Mesenchymal stem cell (in vitro differentiated cells and primary cell): ENCODE data around the gene PSG5.
"Not testable (repeated sequence)": the region's sequence is repeated elsewhere in the genome, so short reads cannot be mapped to it uniquely, and the experiment has no call there.

ENCODE experiments used
- DNase-seq: peaks from one replicate; pipeline ENCODE4 v3.0.0-alpha.2; 2013
- H2AFZ ChIP-seq: one replicate; pipeline ENCODE4 v1.6.1; 2013; ENCODE audit warnings: low read depth, mild to moderate bottlenecking, control low read depth, inconsistent platforms, low read length, moderate library complexity
- H2AK5ac ChIP-seq: 2 replicates; pipeline ENCODE4 v1.6.1; 2013; ENCODE audit warnings: low read length, moderate library complexity, mild to moderate bottlenecking, inconsistent platforms; ENCODE audit not compliant: severe bottlenecking
- H2BK120ac ChIP-seq: one replicate; pipeline ENCODE4 v1.6.1; 2013; ENCODE audit warnings: low read depth, mild to moderate bottlenecking, inconsistent platforms, low read length, moderate library complexity
- H2BK12ac ChIP-seq, 2 experiments: one replicate each; pipeline ENCODE4 v1.6.1; 2013; ENCODE audit warnings: inconsistent platforms in 2 of 2, low read length in 2 of 2, mild to moderate bottlenecking in 2 of 2, moderate library complexity in 2 of 2, control low read depth in 1 of 2
- H2BK15ac ChIP-seq: one replicate; pipeline ENCODE4 v1.6.1; 2013; ENCODE audit warnings: mild to moderate bottlenecking, low read depth, inconsistent platforms; ENCODE audit not compliant: poor library complexity, severe bottlenecking
- H2BK5ac ChIP-seq: 2 replicates; pipeline ENCODE4 v1.6.1; 2013; ENCODE audit warnings: low read depth, mild to moderate bottlenecking, low read length, control low read depth, inconsistent platforms; ENCODE audit not compliant: poor library complexity, severe bottlenecking
- H3K14ac ChIP-seq, 2 experiments: one replicate each; pipeline ENCODE4 v1.6.1; 2013; ENCODE audit warnings: inconsistent platforms in 2 of 2, low read length in 2 of 2, control low read depth in 1 of 2, mild to moderate bottlenecking in 1 of 2, moderate library complexity in 1 of 2
- H3K18ac ChIP-seq, 2 experiments: one replicate each; pipeline ENCODE4 v1.6.1; 2013; ENCODE audit warnings: inconsistent platforms in 2 of 2, low read length in 2 of 2, control low read depth in 1 of 2, low read depth in 1 of 2, mild to moderate bottlenecking in 1 of 2
- H3K23ac ChIP-seq, 2 experiments: one replicate each; pipeline ENCODE4 v1.6.1; 2013; ENCODE audit warnings: inconsistent platforms in 2 of 2, low read length in 2 of 2, mild to moderate bottlenecking in 2 of 2, moderate library complexity in 2 of 2, control low read depth in 1 of 2
- H3K27ac ChIP-seq: 2 replicates; pipeline ENCODE4 v1.5.1; 2013; ENCODE audit warnings: mild to moderate bottlenecking, moderate library complexity, low read length, control low read depth, inconsistent platforms; ENCODE audit not compliant: poor library complexity, severe bottlenecking
- H3K27me3 ChIP-seq, 2 experiments: 2 replicates each; pipeline versions ENCODE4 v1.6.1 to v1.7.0; 2013; ENCODE audit warnings: low read length in 2 of 2, mild to moderate bottlenecking in 2 of 2, moderate library complexity in 2 of 2, control low read depth in 1 of 2, inconsistent platforms in 1 of 2; ENCODE audit not compliant: control insufficient read depth in 1 of 2, insufficient read depth in 1 of 2
- H3K36me3 ChIP-seq, 2 experiments: 2 replicates each; pipeline versions ENCODE4 v1.6.1 to v1.7.0; 2013; ENCODE audit warnings: low read length in 2 of 2, control low read depth in 1 of 2, inconsistent platforms in 1 of 2, low read depth in 1 of 2, mild to moderate bottlenecking in 1 of 2; ENCODE audit not compliant: insufficient read depth in 2 of 2, control insufficient read depth in 1 of 2
- H3K4ac ChIP-seq, 2 experiments: one replicate each; pipeline ENCODE4 v1.6.1; 2013; ENCODE audit warnings: inconsistent platforms in 2 of 2, low read length in 2 of 2, mild to moderate bottlenecking in 2 of 2, moderate library complexity in 2 of 2, control low read depth in 1 of 2, low read depth in 1 of 2
- H3K4me1 ChIP-seq: 2 replicates; pipeline ENCODE4 v1.6.1; 2013; ENCODE audit warnings: low read depth, low read length, control low read depth; ENCODE audit not compliant: control insufficient read depth, insufficient read depth
- H3K4me2 ChIP-seq: 2 replicates; pipeline ENCODE4 v1.6.1; 2013; ENCODE audit warnings: low read length, mild to moderate bottlenecking, inconsistent platforms; ENCODE audit not compliant: poor library complexity, severe bottlenecking
- H3K4me3 ChIP-seq, 2 experiments: 2 replicates each; pipeline versions ENCODE4 v1.5.1 to v1.7.0; 2013; ENCODE audit warnings: low read length in 2 of 2, mild to moderate bottlenecking in 2 of 2, control low read depth in 1 of 2, low read depth in 1 of 2; ENCODE audit not compliant: insufficient read depth in 1 of 2
- H3K79me1 ChIP-seq: replicated peaks from 2 replicates; pipeline ENCODE4 v1.6.1; 2013; ENCODE audit warnings: mild to moderate bottlenecking, control low read depth, low read length, inconsistent platforms; ENCODE audit not compliant: poor library complexity, severe bottlenecking
- H3K9ac ChIP-seq: 2 replicates; pipeline ENCODE4 v1.7.0; 2013; ENCODE audit warnings: mild to moderate bottlenecking, low read length, moderate library complexity
- H3K9me3 ChIP-seq: 2 replicates; pipeline ENCODE4 v1.7.0; 2013; ENCODE audit warnings: mild to moderate bottlenecking, low read length; ENCODE audit not compliant: control insufficient read depth
- H4K8ac ChIP-seq: one replicate; pipeline ENCODE4 v1.6.1; 2013; ENCODE audit warnings: inconsistent platforms, mild to moderate bottlenecking, low read length, moderate library complexity
- H4K91ac ChIP-seq: one replicate; pipeline ENCODE4 v1.6.1; 2013; ENCODE audit warnings: mild to moderate bottlenecking, low read length, inconsistent platforms
- WGBS: methylation state at CpG from one replicate; pipeline ENCODE4 v1.1.7; 2013; ENCODE audit warnings: mixed read lengths; 5-methylcytosine and 5-hydroxymethylcytosine counted together

PSG5 gene

DNA sequence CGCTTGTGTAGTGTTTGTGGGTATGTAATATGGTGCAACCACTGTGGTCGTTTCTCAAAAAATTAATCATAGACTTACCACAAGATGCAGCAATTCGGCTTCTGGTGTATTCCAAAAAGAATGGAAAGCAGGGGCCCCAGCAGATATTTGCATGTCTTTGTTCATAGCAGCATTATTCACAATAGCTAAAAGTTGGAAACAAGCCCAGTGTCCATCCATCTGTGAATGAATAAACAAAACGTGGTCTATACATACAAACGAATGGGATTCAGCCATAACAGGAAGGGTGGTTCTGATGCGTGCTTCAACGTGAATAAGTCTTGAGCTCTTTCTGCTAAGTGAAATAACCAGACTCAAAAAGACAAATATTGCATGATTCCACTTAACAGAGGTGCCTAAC is 36.5 kb downstream of the PSG5 start:
- not testable (repeated sequence) for H3K36me3 ChIP-seq, H2BK12ac ChIP-seq, H3K79me1 ChIP-seq, H2BK5ac ChIP-seq, H2AK5ac ChIP-seq, H3K4me3 ChIP-seq, H2AFZ ChIP-seq, H3K9ac ChIP-seq, H3K14ac ChIP-seq, H3K18ac ChIP-seq, H3K4me2 ChIP-seq, H3K4me1 ChIP-seq, H3K27ac ChIP-seq, H4K91ac ChIP-seq, H3K23ac ChIP-seq, H2BK15ac ChIP-seq, DNase-seq, H2BK120ac ChIP-seq, H3K4ac ChIP-seq, H3K9me3 ChIP-seq, H3K27me3 ChIP-seq, H4K8ac ChIP-seq
- 73% methylated on average over 6 of the region's 7 CpGs for WGBS

DNA sequence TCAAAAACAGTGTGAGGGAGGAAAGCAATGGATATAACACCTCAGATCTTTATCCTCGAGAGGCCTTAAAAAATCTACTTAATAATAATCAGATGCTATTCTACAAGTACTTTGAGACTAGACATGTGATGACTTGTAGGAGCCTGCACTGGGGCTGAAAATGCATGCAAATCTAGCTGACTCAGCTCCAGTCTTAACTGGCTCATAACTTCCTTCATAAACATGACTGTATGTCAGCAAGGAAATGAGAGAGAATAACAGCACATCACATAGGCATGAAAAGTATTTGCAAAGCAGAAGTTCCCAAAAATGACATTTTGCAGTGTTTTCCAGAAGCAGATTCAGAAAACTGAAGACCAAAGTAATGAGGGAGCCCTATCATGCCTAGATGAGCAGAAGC is 38.1 kb downstream of the PSG5 start:
- WGBS, result no CpG with 5 or more reads among the region's 1 CpG
- Histone ChIP-seq H3K23ac (no peak overlapping the region), H3K4ac (no peak overlapping the region), H4K91ac (no peak overlapping the region), H4K8ac (no peak overlapping the region), H3K18ac (no peak overlapping the region), H3K4me1 (no peaks in the 10 kb centered on the region), H3K27ac (no peak overlapping the region), H2AFZ (no peak overlapping the region), H2BK15ac (no peak overlapping the region), H3K4me3 (no peak overlapping the region), H2BK12ac (no peak overlapping the region), H3K36me3 (no peaks in the 10 kb centered on the region), H3K27me3 (no peaks in the 10 kb centered on the region), H2AK5ac (no peak overlapping the region), H2BK5ac (no peak overlapping the region), H3K9ac (no peak overlapping the region), H3K9me3 (no peaks in the 10 kb centered on the region), H3K79me1 (no peaks in the 10 kb centered on the region), H3K14ac (no peak overlapping the region), H3K4me2 (no peak overlapping the region), H2BK120ac (no peak overlapping the region)
- no peak for DNase-seq

DNA sequence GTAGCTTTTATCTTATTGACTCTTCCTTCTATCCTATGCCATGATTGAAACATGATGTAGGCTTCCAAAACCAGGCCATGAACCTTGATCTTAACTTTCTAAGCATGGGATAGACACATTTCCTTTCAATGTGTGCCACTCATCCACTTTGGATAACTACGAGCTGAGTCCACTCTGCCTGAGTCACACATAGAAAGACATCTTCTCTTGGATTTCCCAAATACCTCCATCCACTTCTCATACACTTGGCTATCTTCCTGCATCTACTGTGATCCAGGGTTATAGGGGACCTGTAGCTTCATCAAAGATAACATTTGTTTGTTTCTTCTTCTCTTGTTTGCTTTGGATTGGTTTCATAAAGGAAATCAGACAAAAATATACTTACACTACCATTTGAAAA is 44.6 kb downstream of the PSG5 start:
- H3K4me1 ChIP-seq, H3K27ac ChIP-seq, H3K79me1 ChIP-seq, H3K4ac ChIP-seq, H3K36me3 ChIP-seq, H2BK5ac ChIP-seq, DNase-seq, H2BK12ac ChIP-seq, H2AK5ac ChIP-seq, H3K9me3 ChIP-seq, H3K4me3 ChIP-seq, H4K8ac ChIP-seq, H3K14ac ChIP-seq, H3K18ac ChIP-seq, H3K27me3 ChIP-seq, H3K23ac ChIP-seq, H2BK15ac ChIP-seq, H4K91ac ChIP-seq, H3K4me2 ChIP-seq, H2BK120ac ChIP-seq, H3K9ac ChIP-seq, H2AFZ ChIP-seq: not testable (repeated sequence)
- WGBS, result 44% methylated on average over 1 of the region's 1 CpG

DNA sequence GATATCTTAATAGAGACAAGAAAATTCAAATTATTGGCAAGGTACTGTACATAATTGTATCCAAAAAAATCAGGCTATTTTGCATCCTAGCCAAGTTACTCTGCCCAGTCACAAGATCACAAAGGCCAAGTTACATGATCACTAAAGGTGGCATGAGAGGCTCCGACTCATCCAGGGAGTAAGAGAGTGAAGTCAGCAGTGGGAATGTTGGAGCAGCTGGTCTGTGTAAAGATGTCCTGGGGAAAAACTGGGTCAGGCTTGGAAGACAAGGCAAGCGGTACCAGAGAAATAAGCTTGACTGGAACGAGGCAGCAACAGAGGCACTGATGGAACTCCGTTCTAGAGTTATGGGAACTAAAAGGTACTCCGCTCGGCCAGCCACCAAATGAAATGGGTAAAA is 53.6 kb downstream of the PSG5 start:
- Histone ChIP-seq H3K36me3 (no peaks in the 10 kb centered on the region), H2AFZ (no peak overlapping the region), H3K4me3 (no peak overlapping the region), H4K8ac (no peak overlapping the region), H3K79me1 (no peaks in the 10 kb centered on the region), H2BK5ac (no peak overlapping the region), H2AK5ac (no peak overlapping the region), H2BK15ac (no peak overlapping the region), H2BK12ac (no peak overlapping the region), H3K14ac (no peak overlapping the region), H3K9ac (no peak overlapping the region), H3K23ac (no peak overlapping the region), H3K4me1 (no peaks in the 10 kb centered on the region), H3K9me3 (no peaks in the 10 kb centered on the region), H4K91ac (no peak overlapping the region), H3K27me3 (no peaks in the 10 kb centered on the region), H2BK120ac (no peak overlapping the region), H3K4me2 (no peak overlapping the region), H3K18ac (no peak overlapping the region), H3K4ac (no peak overlapping the region), H3K27ac (no peak overlapping the region)
- no peak for DNase-seq
- WGBS, result 67% methylated on average over 6 of the region's 6 CpGs
